Heart right ventricle (tissue), 16 donors: ENCODE measurements around the gene R3HCC1L. TPM values are rescaled to one million over a fixed set of nuclear protein-coding genes. Genes with fewer than 3 reads are reported as not detected.

Experiments
- ATAC-seq, 8 donors: fragments of 200-7000 bp; cut with Tn5 transposase; one replicate each; pipeline ENCODE4 v1.9.1; 2020; ENCODE audit warnings: mild to moderate bottlenecking in 8 of 8, moderate library complexity in 8 of 8, moderate number of reproducible peaks in 1 of 8
- DNase-seq, 2 donors: peaks; one replicate each; pipeline ENCODE4 v3.0.0-alpha.2; 2020
- H3K27ac ChIP-seq, 10 donors: fragments of 200-600 bp; sonication (generic) in 2 of 10; one replicate each; pipeline versions ENCODE4 v1.5.0 to v1.8.0; 2020 to 2022; ENCODE audit warnings: mild to moderate bottlenecking in 3 of 10
- H3K27me3 ChIP-seq, 7 donors: fragments of 200-600 bp; one replicate each; pipeline ENCODE4 v1.8.0; 2021 to 2022; ENCODE audit warnings: mild to moderate bottlenecking in 2 of 7
- H3K36me3 ChIP-seq, 9 donors: fragments of 200-600 bp; sonication (generic) in 1 of 9; one replicate each; pipeline versions ENCODE4 v1.5.0 to v1.8.0; 2020 to 2022; ENCODE audit warnings: mild to moderate bottlenecking in 2 of 9
- H3K4me1 ChIP-seq, 9 donors: fragments of 200-600 bp; sonication (generic) in 1 of 9; one replicate each; pipeline versions ENCODE4 v1.5.0 to v1.8.0; 2020 to 2022; ENCODE audit warnings: mild to moderate bottlenecking in 4 of 9
- H3K4me3 ChIP-seq, 10 donors: fragments of 200-600 bp; sonication (generic) in 2 of 10; one replicate each; pipeline versions ENCODE4 v1.5.0 to v1.8.0; 2020 to 2022; ENCODE audit warnings: mild to moderate bottlenecking in 7 of 10, moderate library complexity in 2 of 10
- H3K9me3 ChIP-seq, 11 donors: fragments of 200-600 bp in 10 of 11; sonication (generic) in 2 of 11; one replicate each; pipeline versions ENCODE4 v1.5.0 to v1.8.0; 2013 to 2022; ENCODE audit warnings: mild to moderate bottlenecking in 2 of 11, control low read depth in 1 of 11, moderate library complexity in 1 of 11
- CTCF ChIP-seq, 9 donors: fragments of 200-600 bp; sonication (generic) in 2 of 9; IDR thresholded peaks; one replicate each; pipeline versions ENCODE4 v1.5.0 to v1.8.0; 2021 to 2022; ENCODE audit warnings: antibody characterized with exemption in 9 of 9, mild to moderate bottlenecking in 5 of 9, moderate library complexity in 1 of 9
- WGBS, 2 donors: extraction: QIAGEN DNeasy Blood & Tissue Kit; methylation state at CpG; one replicate each; pipeline ENCODE4 v1.1.7; 2013; ENCODE audit warnings: inconsistent platforms in 1 of 2; 5-methylcytosine and 5-hydroxymethylcytosine counted together
- intact Hi-C, 10 donors: fragments of 100-400 bp; cut with DNase I; formaldehyde crosslinking; loops; one replicate each; pipeline versions ENCODE4 v1.11.1 to v1.14.2; 2022
- polyA plus RNA-seq, 2 donors: library from polyadenylated mRNA; stranded (reverse); fragments of 200-250 nt; gene quantifications; one replicate each; pipeline ENCODE4 v1.2.3, GENCODE V29; 2013
- total RNA-seq, 10 donors: library from RNA; stranded (reverse); fragmentation: NEBNext Ultra II Directional in 3 of 10; extraction: Animal tissue kit (Norgen Biotek cat#: 25700) in 3 of 10; gene quantifications; one replicate each; pipeline versions ENCODE4 v1.2.1 to v1.2.4, GENCODE V29; 2021 to 2023
- donor health status: Arrhythmogenic right ventricular cardiomyopathy.
- donor health status: ischemic (EF 13 %, LVEDD 7.1; RV severe dilation, severe dysfunction).
- donor health status: healthy with polysubstance abuse.
- donor health status: DM: no; HTN: yes; CAD: no.
- donor health status: DM: no; HTN: no; CAD: no.
- donor health status: ischemic (EF 25% LVEDD 6.9; RV normal size, moderate dysfunction).
- donor health status: ischemic (EF 25% LVEDD 5.7; RV mildly dilated, moderate dysfunction).
- donor health status: healthy.
- donor health status: DM: yes; HTN: yes; CAD: no.
- donor health status: Ischemic cardiomyopathy.
- donor health status: ischemic (EF 35%, LVEDD 5.7; RV mildly dilated, moderate dysfunction).
- donor health status: nonischemic (EF 11% LVEDD 7.7; RV severe dilation, severe dysfunction).
- donor health status: DM: yes; HTN: yes; CAD: no.
- donor health status: PGD.
- donor health status: ischemic (EF 29% LVEDD 5.4; RV normal size, mild dysfunction).
- donor health status: nonischemic (EF 23%, LVEDD 6.1; RV moderate dilation, normal function).

Gene R3HCC1L
- total and polyA plus RNA-seq, 12 donors: 3.3 to 6.9 (median 5.2) TPM

- intact Hi-C loops: no loop called here
- DNase-seq: no peak
- no peak for ATAC-seq
- H3K4me3 ChIP-seq: no peak overlapping the region
- H3K27me3 ChIP-seq: no peaks in the 10 kb centered on the region
- peaks cover 0 to 6% (median 0%) of the 10 kb centered on the region in 9 donors for H3K4me1 ChIP-seq
- H3K9me3 ChIP-seq: no peaks in the 10 kb centered on the region
- 82 to 86% methylated on average over 10 of the region's 10 CpGs for WGBS, 2 donors
- H3K36me3 ChIP-seq: peaks cover 0 to 49% (median 0%) of the 10 kb centered on the region in 9 donors
- no peak for TF ChIP-seq CTCF (IDR thresholded peaks at IDR 0.05)
- no peak overlapping the region for H3K27ac ChIP-seq
Observed at GRCh38 chr10:98254234-98254974, 119.9 kb downstream of the R3HCC1L start.

GRCh38 chr10:98255146-98255877, 120.9 kb downstream of the R3HCC1L start:
- no peak for TF ChIP-seq CTCF (IDR thresholded peaks at IDR 0.05)
- WGBS, 2 donors: 89 to 93% methylated on average over 17 of the region's 17 CpGs
- DNase-seq (no peak), ATAC-seq (peak in 1 of 8 donors; percentile 4)
- Histone ChIP-seq H3K4me1 (peaks cover 0 to 9% (median 0%) of the 10 kb centered on the region in 9 donors), H3K9me3 (no peaks in the 10 kb centered on the region), H3K36me3 (peaks cover 0 to 40% (median 0%) of the 10 kb centered on the region in 9 donors), H3K27me3 (no peaks in the 10 kb centered on the region), H3K4me3 (no peak overlapping the region), H3K27ac (no peak overlapping the region)
- intact Hi-C loops: no loop called here

DNA sequence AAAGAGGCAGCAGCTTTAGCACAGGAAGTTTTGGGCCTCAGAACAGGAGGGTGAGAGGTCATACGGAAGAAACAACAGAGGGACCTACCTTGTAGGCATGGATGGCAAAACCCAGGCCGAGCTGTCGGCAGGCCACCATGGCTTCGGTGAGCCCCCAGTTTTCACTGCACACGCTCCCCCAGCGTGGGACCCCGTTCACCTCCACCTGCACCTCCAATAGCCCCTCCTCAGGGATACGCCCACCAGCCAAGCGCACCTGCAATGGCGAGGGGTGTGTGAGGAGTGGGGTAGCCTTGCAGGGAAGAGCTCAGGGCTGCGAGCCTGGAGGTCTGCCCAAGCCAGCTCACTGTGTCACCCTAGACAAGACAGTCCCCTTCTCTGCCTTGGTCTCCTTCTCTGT, 122.2 kb downstream of the R3HCC1L start:
- intact Hi-C loops: no loop called here

More for the DNA sequence above, 122.2 kb downstream of the R3HCC1L start:
- H3K36me3 ChIP-seq: peaks cover 0 to 26% (median 0%) of the 10 kb centered on the region in 9 donors
- ATAC-seq (no peak), DNase-seq (no peak)
- no peaks in the 10 kb centered on the region for H3K27me3 ChIP-seq
- no peaks in the 10 kb centered on the region for H3K9me3 ChIP-seq
- no peak overlapping the region for H3K27ac ChIP-seq
- TF ChIP-seq CTCF (IDR thresholded peaks at IDR 0.05): no peak
- WGBS, 2 donors: 95 to 97% methylated on average over 11 of the region's 11 CpGs
- no peak overlapping the region for H3K4me3 ChIP-seq
- H3K4me1 ChIP-seq: peaks cover 0 to 9% (median 0%) of the 10 kb centered on the region in 9 donors
